OCI-LY7 (cell line): ENCODE results near the gene EMILIN1.

Experiments used
- EZH2phosphoT487 ChIP-seq: fragments of 200-600 bp; sonication (generic); IDR thresholded peaks from 2 replicates; pipeline ENCODE4 v1.6.1; 2018; ENCODE audit warnings: low read depth, borderline replicate concordance, mild to moderate bottlenecking, mixed run types, antibody characterized with exemption, low read length, moderate library complexity, mixed read lengths
- TF ChIP-seq, protein P1 (sequence below): fragments of 200-600 bp; sonication (generic); conservative IDR thresholded peaks from 2 replicates; pipeline ENCODE4 v1.5.1; 2014; ENCODE audit warnings: mild to moderate bottlenecking, antibody characterized with exemption, low read length, moderate library complexity, mixed read lengths

DNA sequence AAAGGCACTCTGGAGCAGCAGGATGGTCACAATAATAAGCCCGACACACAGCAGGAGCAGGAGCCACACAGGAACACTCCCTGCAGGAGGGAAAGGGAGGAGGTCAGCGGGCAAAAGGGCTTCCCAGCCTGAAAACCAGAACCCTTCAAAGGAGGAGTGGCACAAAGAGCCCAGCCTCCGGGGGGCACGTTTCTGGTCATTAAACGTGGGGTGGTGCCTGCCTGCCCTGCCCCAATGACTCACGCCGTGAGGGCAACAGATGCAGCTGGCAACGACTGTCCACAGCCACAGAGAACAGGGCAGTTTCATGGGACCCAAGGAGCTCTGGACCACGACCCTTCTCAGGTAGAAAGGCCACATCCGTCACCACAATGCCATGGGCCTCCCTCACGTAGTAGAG is 53.0 kb downstream of the EMILIN1 start:
- TF ChIP-seq, protein P1, sequence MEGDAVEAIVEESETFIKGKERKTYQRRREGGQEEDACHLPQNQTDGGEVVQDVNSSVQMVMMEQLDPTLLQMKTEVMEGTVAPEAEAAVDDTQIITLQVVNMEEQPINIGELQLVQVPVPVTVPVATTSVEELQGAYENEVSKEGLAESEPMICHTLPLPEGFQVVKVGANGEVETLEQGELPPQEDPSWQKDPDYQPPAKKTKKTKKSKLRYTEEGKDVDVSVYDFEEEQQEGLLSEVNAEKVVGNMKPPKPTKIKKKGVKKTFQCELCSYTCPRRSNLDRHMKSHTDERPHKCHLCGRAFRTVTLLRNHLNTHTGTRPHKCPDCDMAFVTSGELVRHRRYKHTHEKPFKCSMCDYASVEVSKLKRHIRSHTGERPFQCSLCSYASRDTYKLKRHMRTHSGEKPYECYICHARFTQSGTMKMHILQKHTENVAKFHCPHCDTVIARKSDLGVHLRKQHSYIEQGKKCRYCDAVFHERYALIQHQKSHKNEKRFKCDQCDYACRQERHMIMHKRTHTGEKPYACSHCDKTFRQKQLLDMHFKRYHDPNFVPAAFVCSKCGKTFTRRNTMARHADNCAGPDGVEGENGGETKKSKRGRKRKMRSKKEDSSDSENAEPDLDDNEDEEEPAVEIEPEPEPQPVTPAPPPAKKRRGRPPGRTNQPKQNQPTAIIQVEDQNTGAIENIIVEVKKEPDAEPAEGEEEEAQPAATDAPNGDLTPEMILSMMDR, result no peak
- no peak for TF ChIP-seq EZH2phosphoT487
